NCI-H1436 (cell line): ENCODE results near the gene RXRA.

Experiments
- DNase-seq: peaks from one replicate; lab custom pipeline; 2025; lab: John Stamatoyannopoulos, UW

The RXRA gene

DNA sequence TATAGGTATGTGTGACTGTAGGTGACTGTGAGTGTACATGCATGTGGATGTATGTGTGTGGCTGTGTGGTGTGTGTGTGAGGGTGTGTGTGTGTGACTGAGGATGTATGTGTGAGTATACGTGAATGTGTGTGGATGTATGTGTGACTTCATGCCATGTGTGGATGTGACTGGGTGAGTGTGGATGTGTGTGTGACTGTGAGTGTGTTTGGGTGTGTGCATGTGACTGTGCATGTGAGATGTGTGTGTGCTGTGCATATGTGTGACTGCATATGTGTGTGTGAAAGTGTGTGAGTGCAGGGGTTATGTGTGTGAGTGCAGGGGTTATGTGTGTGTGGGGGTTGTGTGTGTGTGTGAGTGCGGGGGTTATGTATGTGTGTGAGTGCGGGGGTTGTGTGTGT is 42.3 kb downstream of the RXRA start:
- no peak for DNase-seq

DNA sequence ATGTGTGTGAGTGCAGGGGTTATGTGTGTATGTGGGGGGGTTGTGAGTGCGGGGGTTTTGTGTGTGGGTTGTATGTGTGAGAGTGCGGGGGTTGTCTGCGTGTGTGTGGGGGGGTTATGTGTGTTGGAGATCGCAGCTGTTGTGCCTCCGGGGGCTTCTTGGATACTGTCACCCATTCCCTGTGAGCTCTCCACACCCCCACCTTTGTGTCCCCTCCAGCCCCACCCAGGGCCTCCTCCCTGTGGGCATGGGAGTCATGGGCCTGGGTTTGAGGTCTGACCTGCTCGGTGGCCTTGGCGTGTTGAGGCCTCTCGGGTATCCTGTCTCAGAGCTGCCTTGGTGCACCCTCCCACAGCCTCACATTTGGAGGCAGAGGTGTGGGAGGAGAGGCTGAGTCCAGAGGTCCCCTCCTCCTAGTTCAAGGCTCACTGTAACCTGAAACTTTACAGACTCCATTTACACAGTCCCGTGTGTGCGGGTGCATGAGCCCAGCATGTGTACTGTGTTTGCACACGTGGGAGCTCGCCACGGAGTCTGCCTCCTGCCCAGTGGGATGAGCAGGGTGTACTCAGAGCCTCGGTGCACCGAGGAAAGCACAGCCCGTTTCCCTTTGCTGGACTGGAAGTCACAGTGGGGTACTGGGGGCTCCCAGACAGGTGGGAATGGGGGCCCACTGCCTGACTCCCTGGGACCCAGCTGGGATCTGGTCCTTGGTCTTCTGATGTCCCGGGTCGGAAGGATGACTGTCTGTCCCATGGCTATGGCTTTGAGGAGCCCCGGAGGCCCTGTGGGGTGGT is 43.4 kb downstream of the RXRA start:
- DNase-seq = no peak

DNA sequence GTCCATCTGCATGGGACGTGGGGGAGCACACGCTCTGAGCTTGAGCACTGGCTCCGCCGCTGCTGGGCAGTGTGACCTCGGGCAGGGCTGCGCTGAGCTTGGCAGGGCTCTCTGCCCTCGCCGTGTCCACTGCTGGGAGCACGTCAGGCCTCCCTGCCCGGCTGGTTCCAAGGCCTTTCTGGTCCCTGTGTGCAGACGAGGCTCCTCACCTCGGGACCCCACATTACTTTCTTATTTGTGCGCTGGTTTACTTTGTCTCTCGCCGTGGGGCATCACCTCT is 43.9 kb downstream of the RXRA start:
- DNase-seq = no peak

DNA sequence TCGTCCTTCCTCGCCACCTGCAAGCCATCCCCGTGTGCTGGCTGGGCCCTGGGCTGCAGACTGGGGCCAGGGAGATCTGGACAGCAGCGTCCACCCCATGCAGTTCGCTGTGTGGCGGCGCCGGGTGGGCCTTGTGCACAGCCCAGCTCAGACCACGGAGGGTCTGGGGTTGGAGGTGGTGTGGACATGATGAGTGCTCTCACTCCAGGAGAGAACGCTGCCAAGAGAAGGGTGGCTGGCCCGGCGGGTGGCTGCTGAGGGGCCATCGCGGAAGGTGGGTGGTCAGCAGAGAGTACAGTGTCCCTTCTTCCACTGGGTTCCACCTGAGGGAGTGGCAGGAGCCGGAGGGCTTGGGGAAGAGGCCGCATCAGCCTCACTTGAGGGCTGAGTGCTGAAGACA is 44.4 kb downstream of the RXRA start:
- DNase-seq = no peak

DNA sequence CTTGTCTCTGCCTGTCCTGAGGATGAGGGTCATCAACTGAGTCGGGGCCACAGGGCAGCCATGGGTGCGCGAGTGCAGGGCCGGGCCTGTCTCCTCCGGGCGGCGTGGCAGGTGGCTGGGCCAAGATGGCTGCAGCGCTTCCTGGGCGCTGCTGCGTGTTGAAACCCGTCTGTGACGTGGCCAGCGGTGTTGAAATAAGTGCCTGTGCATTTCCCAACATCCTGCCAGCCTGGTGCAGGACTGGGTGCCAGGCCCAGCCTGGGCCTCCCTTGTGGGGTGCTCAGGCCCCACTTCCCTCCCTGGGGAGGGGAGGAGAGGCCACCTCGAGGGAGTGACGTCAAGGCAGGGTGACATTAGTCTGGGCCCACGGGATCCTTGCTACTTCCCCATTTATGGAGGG is 45.5 kb downstream of the RXRA start:
- DNase-seq = no peak

DNA sequence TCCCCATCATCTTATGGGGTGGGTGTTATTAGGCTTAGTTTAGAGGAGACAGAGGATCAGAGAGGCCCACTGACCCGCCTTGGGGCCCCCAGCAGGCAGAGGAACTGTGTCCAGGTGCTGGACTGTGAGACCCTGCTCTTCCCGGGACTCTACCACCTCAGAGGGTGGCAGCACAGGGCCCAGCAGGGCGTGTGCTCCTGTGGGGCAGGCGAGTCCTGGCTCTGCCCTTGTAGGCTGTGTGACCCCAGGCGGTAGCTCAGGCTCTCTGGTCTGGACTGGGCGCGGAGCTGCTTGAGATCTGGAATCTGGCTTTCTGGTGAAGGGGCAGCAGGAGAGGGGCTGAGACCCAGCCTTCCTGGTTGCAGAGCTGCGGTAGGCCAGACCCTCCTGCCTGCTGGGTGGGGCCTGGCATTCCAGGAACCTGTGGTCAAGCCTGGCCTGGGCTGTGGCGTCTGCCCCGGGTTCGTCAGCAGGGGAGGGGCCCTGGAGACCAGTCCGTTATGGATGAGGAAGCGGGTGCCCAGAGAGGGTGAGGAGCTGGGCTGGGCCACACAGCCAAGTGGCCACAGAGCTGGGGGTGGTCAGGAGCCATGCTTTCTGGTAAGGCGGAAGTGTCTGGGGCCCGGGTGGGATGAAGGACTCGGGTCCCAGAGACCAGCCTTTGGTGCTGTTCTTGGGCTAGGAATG is 46.5 kb downstream of the RXRA start:
- no peak for DNase-seq

DNA sequence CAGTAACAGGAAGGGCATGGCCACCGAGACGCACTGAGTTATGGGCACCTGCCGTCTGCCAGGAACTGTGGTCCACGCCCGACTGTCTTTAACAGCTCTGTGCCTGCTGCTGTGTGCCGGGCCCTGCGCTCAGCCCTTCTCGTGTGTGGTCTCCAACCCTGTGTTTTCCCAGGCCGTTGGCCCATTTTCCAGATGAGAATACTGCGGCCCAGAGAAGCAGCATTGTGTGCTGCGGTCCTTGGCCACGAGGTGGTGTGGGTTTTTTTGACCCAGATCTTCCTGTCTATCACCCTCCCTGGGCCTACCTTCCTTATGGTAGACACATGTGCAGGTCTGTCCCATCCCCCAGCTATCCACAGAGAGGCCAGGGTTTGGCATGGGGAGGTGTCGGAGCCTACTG is 47.0 kb downstream of the RXRA start:
- no peak for DNase-seq

DNA sequence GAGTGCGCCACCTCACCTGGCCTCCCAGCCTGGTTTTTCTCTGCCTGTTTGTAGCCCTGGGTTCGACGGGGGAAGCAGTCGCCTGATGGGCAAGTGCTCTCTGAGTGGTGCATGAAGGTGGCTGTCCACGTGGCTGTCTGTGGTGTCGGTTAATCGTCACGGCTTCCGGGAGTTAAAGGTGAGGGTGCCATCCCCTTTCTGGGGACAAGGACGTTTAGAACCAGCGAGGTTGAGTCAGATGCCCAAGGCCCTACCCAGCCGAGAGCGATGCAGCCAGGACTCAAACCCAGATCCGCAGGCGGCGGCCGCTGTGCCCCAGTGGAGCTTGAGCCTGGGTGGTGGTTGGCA is 47.7 kb downstream of the RXRA start:
- DNase-seq = no peak

DNA sequence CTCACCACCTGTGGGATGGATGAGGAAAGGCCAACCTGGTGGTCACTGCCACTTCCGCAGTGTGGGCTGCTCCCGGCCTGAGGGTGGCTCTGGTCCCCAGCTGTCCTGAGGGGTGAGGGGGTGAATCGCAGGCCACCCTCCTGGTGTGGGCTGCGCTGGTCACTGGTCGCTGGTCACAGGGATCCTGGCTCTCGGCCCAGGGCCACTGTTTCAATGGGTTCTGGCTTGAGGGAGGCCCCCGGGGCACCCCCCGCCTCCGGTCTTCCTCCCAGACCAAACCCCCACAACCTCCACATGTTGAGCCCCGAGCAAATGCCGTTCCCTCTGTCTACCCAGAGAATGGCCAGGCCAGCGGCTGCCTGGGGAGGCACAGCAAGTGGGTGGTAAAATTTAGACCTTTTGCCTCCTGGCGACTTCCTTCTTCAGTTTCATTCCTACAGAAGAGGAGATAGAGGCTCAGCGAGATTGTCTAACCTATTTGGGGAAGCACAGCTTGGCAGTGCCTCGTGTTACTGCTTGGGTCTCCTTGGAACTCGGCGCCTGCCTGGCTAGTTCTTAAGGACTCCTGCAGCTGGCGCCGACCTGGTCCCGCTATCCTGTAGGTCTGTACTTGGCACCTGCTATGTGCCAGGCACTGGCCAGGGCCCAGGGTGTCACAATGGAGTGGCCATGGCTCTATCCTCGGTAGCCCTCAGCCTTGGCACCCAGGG is 48.2 kb downstream of the RXRA start:
- no peak for DNase-seq

DNA sequence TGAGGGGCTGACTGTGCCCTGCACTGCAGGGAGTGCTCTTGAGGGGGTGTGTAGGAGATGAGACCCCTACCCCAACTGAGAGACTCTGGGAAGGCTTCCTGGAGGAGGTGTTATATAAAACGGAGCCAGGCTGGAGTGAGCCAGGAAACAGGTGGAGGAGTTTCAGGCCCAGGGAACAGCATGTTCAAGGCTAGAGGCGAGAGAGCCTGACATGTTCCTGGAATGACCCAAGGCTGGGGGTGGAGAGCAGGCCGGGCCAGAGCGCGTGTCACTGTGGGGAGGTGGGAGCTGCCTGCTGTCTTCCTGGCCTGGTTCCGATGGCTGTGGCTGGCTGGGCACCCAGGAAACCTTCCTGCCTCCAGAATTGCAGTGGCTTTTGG is 48.7 kb downstream of the RXRA start:
- no peak for DNase-seq

DNA sequence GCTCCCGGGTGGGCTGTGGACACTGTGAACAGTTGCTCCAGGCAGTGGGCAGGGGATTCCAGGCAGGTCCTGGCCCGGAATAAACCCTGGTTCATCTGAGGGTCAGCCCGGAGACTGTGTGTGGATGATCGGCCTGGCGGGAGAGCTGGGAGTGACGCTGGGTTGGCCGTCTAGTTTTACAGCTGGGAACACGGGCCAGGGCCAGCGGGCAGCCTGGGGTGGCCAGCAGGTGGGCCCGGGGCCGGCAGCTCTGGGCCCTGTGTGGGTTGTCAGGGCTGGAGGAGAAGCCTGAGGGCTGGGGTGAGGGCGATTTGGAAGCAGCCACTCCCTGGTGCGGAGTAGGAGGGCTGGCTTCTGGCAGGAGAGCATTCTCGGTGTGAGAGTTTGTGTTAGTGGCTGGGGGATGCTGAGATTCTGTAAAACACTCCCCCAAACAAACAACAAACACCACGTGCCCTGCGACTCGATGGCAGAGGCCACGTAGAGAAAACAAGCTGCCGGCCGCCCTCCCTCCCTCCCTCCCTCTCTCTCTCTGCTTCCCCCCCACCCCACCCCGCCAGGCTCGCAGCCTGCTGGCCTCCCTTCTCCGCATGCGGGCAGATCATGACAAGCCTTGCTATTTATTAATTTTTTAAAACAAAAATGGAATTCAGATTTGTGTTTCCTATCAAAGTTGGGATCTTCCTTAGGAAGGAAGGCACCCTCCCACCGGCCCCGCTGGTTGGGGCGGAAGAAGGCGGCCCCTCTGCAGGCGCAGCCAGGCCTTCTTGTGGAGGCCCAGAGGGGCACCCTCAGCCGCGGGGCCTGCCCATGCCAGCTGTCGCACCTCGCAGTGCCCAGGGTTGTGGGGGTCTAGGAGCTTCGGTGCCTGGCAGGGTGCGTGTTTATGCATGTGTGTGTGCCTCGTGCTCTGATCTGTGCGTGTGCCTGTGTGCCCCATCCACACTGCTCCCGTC is 49.5 kb downstream of the RXRA start:
- DNase-seq = no peak

DNA sequence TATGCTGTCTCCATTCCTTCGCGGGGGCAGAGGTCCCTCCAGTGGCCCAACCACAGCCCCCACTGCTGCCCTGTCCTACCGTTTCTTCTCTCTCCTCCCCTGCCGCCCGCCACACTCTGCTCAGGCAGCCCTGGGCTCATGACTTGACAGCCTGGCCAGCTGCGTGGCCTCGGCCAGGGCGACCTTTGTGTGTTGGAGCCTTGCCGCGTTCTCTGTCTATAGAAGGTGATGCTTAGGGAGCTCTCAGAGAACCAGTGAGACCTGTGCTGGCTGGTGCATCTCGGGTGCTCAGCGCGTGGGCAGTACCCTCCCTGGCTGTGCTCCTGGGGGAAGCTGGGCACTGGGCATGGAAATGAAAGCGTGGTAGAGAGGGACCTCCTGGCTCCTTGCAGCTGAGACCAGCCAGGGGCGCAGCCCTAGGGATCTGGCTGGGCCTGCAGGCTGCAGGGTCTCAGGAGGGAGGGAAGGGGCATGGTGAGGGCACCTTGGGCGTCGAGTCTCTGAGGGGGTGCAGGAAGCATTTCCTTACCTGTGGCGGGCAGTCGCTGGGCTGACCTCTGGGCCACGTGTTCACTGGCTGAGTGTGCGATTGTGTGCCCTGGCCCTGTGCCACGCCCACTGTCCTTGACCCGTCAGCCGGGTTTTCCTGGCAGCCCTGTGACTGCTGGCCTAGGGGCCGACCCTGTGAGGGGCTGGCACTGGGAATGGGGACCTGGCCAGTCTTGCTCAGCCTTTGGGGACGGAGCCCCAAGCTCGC is 50.3 kb downstream of the RXRA start:
- DNase-seq = no peak

DNA sequence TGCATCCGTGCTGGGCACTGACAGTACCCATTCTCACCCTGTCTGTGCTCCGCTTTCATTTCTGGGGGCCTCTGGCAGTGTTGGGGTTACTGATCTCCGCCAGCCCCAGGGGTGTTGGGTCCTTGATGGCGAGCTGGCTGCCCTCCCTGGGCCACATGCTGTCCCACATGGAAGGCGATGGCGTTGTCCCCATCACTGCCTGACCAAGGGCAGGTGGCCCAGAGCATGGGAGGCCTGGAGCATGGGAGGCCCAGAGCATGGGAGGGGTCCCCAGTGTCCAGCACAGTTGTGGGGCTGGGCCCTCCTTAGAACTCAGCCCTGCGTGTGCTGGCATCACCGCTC is 50.9 kb downstream of the RXRA start:
- no peak for DNase-seq

DNA sequence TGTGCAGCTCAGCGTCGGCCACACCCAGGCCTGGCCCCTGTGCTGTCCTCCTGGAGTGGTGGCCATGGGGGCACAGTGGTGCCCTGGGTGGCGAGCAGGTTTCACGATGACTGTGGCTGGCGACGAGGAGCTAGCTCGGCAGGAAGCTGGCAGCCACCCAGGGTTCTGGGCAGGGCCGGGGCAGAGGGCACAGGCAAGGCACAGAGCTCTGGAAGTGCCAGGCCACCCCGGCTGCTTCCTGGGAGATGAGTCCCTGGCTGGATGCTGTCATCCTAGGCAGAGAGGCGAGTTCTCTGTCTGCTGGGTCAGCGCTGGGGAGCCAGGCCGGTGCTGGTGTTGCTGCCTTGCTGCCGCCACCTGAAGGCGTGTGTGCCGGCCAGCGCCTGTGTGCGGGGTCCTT is 51.7 kb downstream of the RXRA start:
- DNase-seq = no peak

DNA sequence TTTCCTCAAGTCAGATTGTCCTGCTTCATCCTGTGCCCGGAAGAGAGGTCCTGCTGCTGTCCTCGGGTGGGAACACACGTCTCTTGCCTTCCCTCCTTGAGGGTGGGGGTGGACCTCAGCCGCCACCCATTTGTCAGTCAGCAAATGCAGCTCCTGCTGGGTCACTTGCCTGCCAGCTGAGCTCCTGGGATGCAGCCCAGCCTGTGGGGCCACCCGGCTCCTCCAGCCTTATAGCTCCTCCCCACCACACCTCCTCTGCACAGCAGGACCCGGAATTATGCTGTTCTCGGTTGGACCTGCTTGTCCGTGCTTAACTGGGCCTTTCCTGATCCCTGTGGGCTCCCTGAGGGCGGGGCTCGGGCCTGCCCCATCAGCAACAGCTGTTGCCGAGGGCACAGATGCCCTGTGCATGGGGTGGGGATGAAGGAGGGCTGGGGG is 52.7 kb downstream of the RXRA start:
- DNase-seq = no peak

DNA sequence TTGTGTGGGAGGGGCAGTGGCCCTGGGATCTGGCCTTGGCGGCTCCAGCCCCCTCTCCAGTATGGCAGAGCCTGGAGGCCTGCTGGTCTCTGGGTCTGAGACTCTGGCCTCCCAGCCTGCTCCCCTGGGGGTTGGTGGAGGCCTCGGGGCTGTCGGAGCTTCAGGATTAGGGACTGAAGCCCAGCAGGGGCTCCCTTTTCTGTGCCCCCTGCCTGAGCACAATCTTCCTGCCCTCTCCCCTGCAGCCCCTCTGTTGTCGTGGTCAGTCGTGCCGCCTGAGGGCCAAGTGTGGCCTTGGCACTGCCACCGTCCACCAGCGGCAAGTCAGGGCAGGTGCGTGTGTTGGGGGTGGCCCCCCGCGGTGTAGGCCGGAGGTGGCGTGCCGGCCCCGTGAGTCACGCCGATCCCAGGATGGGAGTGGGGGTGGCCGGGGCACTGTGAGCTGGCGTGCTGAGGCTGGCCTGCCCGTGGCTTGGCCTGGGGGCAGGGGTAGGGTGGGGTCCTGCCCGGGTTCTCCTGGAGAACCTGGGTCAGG is 53.6 kb downstream of the RXRA start:
- DNase-seq = no peak

DNA sequence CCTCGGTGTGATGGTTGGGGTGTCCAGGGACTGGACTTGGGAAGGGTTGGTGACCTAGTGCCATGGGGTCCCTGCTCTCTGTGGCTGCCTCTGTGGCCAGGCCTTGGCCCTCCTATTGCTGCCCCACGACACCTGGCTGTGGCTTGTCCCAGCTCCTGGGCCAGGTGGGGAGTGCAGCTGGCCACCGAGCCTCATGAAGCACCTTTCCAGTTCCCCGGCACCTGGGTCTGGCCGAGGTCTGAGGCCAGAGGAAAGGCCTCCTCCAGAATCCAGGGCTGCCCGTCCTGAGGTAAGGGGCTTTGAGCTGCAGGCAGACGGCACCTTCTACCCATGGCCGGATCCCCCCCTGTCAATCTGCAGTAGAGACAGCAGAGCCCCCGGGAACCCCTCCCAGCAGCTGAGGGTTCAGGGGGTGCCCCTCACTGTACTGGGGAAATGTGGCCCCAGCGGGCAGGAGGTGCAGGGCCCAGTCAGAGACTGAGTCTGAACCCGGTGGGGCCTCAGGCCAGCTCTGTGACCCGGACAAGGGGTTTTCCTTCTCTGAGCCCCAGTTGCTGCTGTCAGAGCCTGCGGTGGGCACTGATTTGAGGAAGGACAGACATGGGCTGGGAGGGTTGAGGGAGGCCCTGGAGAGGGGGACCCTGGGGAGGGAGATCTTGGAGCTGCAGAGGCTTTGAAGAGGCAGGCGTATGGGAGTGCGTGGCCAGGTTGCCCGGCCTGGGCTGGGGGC is 54.5 kb downstream of the RXRA start:
- no peak for DNase-seq

DNA sequence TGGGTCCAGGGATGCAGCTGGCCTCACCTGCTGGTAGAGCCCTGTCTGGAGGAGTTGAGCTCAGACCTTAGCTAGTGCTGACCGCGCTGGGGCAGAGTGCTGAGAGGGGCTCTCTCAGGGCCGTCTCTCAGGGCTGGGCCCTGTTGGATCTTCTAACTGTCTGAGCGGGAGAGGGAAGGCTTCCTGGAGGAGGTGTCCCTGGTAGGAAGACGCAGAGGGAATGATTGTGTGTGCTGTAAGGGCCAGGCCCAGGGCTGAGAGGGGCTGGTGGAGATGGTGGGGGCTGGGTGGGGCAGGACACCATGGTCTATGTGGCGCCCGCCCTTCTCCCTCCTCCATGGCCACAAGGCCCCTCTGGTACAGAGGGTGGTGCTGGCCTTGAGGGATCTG is 55.0 kb downstream of the RXRA start:
- DNase-seq = no peak

DNA sequence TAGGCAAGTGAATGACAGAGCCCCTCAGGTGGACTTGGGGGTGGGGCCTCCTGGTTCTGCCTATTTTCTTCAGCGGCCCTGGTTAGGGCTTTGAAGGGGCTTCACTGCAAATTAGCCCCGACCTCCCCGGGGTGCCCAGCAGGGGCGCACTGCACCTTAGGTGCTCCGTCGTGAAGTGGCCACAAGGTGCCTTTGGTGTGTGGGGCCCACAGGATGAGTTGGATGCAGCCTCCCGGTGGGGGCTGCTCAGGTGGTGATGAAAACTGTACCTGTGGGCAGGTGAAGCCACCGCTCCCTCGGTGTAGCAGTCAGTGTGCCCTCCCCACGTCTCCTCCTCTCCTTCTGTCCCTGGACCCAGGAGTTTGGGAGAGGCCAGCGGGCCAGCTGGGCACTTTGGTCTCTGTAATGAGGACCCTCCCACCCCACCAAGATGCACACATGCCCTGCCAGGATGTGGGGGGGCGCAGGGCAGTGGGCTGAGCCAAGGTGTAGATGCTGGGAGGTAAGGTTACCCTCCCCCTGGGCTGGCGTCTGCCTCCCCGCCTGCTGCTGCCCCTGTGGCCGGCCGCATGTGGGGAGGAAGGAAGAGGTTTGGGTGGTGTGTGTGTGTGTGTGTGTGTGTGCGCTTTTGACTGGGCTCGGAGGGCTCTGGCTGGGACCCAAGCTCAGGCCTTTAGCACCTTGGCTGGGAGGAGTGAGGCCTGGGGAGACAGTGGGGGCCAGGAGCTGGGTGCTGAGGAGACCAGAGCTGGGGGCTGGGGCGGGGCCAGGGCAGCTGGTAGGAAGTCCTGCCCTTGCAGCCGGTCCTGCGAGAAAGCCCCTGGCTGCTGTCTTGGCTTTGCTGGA is 55.6 kb downstream of the RXRA start:
- no peak for DNase-seq

DNA sequence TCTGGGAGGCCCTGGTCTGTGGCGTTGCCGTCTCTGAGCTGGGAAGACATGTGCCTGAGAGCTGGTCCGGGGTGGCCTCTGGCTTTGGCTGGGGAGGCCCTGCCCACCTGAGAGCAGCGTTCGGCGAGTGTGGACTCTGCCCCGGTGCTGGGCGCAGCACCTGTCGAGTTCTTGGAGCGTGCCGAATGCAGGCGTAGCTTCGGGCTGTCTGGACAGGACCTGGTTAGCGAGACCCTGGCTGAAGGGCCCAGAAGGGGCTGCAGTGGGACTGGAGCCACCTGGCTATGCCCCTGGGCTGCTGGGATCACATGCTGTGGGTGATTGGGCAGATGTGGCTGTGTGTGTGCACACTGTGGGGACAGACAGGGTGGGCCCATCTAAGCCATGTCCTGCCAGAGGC is 56.5 kb downstream of the RXRA start:
- DNase-seq = no peak
